NCI-H146 (cell line): ENCODE data around the gene LGR6.

Experiments used
- DNase-seq: peaks from one replicate; lab custom pipeline; 2025; lab: John Stamatoyannopoulos, UW

The LGR6 gene

GRCh38 chr1:202291961-202292712 is 98.5 kb downstream of the LGR6 start:
- DNase-seq: no peak

GRCh38 chr1:202292773-202293172 is 99.2 kb downstream of the LGR6 start:
- no peak for DNase-seq

GRCh38 chr1:202293569-202293968 is 100.0 kb downstream of the LGR6 start:
- DNase-seq: no peak

GRCh38 chr1:202302166-202302565 is 108.6 kb downstream of the LGR6 start:
- no peak for DNase-seq

- no peak for DNase-seq
Observed at GRCh38 chr1:202304375-202304774, 110.8 kb downstream of the LGR6 start.

GRCh38 chr1:202305168-202305567 is 111.6 kb downstream of the LGR6 start:
- DNase-seq: no peak

- DNase-seq: no peak
Observed at GRCh38 chr1:202306535-202307345, 113.1 kb downstream of the LGR6 start.

- DNase-seq: no peak
Observed at GRCh38 chr1:202310071-202310725, 116.6 kb downstream of the LGR6 start.

GRCh38 chr1:202310746-202311145 is 117.1 kb downstream of the LGR6 start:
- DNase-seq: no peak

GRCh38 chr1:202311875-202312635 is 118.5 kb downstream of the LGR6 start:
- no peak for DNase-seq

- DNase-seq: peak; percentile 81
Observed at GRCh38 chr1:202315576-202316168, 122.1 kb downstream of the LGR6 start.

GRCh38 chr1:202316186-202316585 is 122.6 kb downstream of the LGR6 start:
- DNase-seq: no peak

- no peak for DNase-seq
Observed at GRCh38 chr1:202317941-202318925, 124.6 kb downstream of the LGR6 start.

- no peak for DNase-seq
Observed at GRCh38 chr1:202319381-202320080, 125.9 kb downstream of the LGR6 start.

GRCh38 chr1:202320081-202320405 is 126.4 kb downstream of the LGR6 start:
- DNase-seq: no peak

- peak; percentile 40 for DNase-seq
Observed at GRCh38 chr1:202323731-202324130, 130.1 kb downstream of the LGR6 start.

- DNase-seq: no peak
Observed at GRCh38 chr1:202324646-202325045, 131.0 kb downstream of the LGR6 start.

GRCh38 chr1:202329891-202330290 is 136.3 kb downstream of the LGR6 start:
- no peak for DNase-seq

GRCh38 chr1:202333861-202334260 is 140.3 kb downstream of the LGR6 start:
- DNase-seq: no peak
